Tibial nerve (tissue), 4 donors: ENCODE measurements around the gene PCLO. TPM values are rescaled to one million over a fixed set of nuclear protein-coding genes. Genes with fewer than 3 reads are reported as not detected.

Experiments
- DNase-seq, 2 donors: peaks; one replicate each; pipeline ENCODE4 v3.0.0-alpha.2; 2019; ENCODE audit warnings: low spot score in 2 of 2
- H3K27ac ChIP-seq, 4 donors: fragments of 200-600 bp; sonication (generic) in 3 of 4; one replicate each; pipeline ENCODE4 v1.5.1; 2017 to 2019; ENCODE audit warnings: mild to moderate bottlenecking in 1 of 4
- H3K27me3 ChIP-seq, 2 donors: fragments of 200-600 bp; sonication (generic) in 1 of 2; one replicate each; pipeline versions ENCODE4 v1.5.1 to v1.6.0; 2017 to 2019
- H3K36me3 ChIP-seq, 3 donors: fragments of 200-600 bp; sonication (generic); one replicate each; pipeline ENCODE4 v1.5.1; 2018 to 2019
- H3K4me1 ChIP-seq, 4 donors: fragments of 200-600 bp; sonication (generic) in 3 of 4; one replicate each; pipeline ENCODE4 v1.5.1; 2017 to 2019
- H3K4me3 ChIP-seq, 4 donors: fragments of 200-600 bp; sonication (generic) in 3 of 4; one replicate each; pipeline ENCODE4 v1.5.1; 2017 to 2019; ENCODE audit warnings: mild to moderate bottlenecking in 1 of 4, moderate library complexity in 1 of 4
- H3K9me3 ChIP-seq, 4 donors: fragments of 200-600 bp; sonication (generic) in 3 of 4; one replicate each; pipeline ENCODE4 v1.5.1; 2017 to 2019
- EP300 ChIP-seq, 2 donors: sonication (generic); formaldehyde crosslinking; IDR thresholded peaks; one replicate each; pipeline ENCODE4 v1.6.1; 2017; ENCODE audit warnings: antibody characterized with exemption in 2 of 2, mild to moderate bottlenecking in 1 of 2
- POLR2A ChIP-seq, 2 donors: fragments of 450-650 bp; IDR thresholded peaks; one replicate each; pipeline ENCODE4 v1.6.1; 2017; ENCODE audit warnings: antibody characterized with exemption in 2 of 2, mild to moderate bottlenecking in 2 of 2, moderate library complexity in 2 of 2
- WGBS, 2 donors: methylation state at CpG; one replicate each; pipeline ENCODE4 v1.1.5; 2018; 5-methylcytosine and 5-hydroxymethylcytosine counted together
- total RNA-seq, 4 donors: library from RNA; depleted of rRNA; stranded (reverse); fragments of >200 nt; gene quantifications; one replicate each; pipeline ENCODE4 v1.1.0, GENCODE V29; 2016
- TF ChIP-seq, protein P1 (sequence below), 5 experiments: fragments of 200-600 bp in 3 of 5; fragments of 450-650 bp in 2 of 5; sonication (generic) in 3 of 5; IDR thresholded peaks; one replicate each; pipeline ENCODE4 v1.5.1; 2016 to 2019; ENCODE audit warnings: antibody characterized with exemption in 5 of 5, mild to moderate bottlenecking in 3 of 5, moderate library complexity in 2 of 5

Gene PCLO, protein sequence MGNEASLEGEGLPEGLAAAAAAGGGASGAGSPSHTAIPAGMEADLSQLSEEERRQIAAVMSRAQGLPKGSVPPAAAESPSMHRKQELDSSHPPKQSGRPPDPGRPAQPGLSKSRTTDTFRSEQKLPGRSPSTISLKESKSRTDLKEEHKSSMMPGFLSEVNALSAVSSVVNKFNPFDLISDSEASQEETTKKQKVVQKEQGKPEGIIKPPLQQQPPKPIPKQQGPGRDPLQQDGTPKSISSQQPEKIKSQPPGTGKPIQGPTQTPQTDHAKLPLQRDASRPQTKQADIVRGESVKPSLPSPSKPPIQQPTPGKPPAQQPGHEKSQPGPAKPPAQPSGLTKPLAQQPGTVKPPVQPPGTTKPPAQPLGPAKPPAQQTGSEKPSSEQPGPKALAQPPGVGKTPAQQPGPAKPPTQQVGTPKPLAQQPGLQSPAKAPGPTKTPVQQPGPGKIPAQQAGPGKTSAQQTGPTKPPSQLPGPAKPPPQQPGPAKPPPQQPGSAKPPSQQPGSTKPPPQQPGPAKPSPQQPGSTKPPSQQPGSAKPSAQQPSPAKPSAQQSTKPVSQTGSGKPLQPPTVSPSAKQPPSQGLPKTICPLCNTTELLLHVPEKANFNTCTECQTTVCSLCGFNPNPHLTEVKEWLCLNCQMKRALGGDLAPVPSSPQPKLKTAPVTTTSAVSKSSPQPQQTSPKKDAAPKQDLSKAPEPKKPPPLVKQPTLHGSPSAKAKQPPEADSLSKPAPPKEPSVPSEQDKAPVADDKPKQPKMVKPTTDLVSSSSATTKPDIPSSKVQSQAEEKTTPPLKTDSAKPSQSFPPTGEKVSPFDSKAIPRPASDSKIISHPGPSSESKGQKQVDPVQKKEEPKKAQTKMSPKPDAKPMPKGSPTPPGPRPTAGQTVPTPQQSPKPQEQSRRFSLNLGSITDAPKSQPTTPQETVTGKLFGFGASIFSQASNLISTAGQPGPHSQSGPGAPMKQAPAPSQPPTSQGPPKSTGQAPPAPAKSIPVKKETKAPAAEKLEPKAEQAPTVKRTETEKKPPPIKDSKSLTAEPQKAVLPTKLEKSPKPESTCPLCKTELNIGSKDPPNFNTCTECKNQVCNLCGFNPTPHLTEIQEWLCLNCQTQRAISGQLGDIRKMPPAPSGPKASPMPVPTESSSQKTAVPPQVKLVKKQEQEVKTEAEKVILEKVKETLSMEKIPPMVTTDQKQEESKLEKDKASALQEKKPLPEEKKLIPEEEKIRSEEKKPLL (N-terminal part only)
- under 1 TPM; under 0.01 to 0.78 (median 0.52) TPM for total RNA-seq

DNA sequence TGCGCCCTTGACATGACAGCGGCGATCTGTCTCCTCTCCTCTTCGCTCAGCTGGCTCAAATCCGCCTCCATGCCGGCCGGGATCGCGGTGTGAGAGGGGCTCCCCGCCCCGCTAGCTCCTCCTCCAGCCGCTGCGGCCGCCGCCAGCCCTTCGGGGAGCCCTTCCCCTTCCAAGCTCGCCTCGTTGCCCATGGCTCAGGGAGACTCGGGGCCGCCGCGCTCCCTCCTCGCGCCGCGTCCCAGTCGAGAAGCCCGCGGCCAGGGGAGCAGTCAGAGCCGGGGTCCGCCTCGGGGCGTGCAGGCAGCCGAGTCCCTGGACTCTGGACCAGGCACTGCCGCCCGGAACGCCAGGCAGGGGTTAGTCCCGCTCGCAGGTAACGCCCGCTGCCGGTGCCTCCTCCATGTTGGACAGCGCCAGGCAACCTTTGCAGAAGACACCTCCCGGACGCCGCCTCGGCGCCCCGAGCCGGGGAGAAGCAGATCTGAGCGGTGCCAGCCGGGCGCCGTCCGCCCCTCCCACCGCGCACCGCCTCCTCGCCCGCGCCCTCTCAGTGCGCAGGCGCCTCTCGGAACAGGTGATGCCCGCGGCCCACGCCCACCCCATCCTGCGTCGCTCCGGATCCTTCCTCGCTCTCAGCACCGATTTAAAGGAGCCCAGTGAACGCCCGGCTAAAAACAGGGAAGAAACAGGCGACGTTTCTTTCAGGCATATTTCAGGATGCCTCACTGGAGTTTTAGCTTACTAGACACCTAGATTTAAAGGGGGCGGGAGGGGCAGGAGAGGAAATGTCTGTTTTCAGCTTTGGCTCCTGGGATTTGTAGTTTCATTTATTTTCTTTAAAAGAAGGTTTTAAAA, at the start of gene PCLO:
Gene PCLO (minus strand): TSS at position 483 of the 855 bp plus-strand sequence. CDS start 292 bp downstream, at position 191.
- Histone ChIP-seq H3K27me3 (peaks cover 0 to 22% of the 10 kb centered on the region in 2 donors), H3K4me3 (peak within 1 kb of the TSS; percentile 29 to 59 (median 48)), H3K36me3 (no peaks in the 10 kb centered on the region), H3K4me1 (peaks cover 0 to 13% (median 3%) of the 10 kb centered on the region in 4 donors), H3K27ac (peak within 1 kb of the TSS in 1 of 4 donors; percentile 61), H3K9me3 (no peaks in the 10 kb centered on the region)
- 1 to 2% methylated on average over 46 to 62 of the region's 77 CpGs for WGBS, 2 donors
- no peak for DNase-seq
- TF ChIP-seq, protein P1, sequence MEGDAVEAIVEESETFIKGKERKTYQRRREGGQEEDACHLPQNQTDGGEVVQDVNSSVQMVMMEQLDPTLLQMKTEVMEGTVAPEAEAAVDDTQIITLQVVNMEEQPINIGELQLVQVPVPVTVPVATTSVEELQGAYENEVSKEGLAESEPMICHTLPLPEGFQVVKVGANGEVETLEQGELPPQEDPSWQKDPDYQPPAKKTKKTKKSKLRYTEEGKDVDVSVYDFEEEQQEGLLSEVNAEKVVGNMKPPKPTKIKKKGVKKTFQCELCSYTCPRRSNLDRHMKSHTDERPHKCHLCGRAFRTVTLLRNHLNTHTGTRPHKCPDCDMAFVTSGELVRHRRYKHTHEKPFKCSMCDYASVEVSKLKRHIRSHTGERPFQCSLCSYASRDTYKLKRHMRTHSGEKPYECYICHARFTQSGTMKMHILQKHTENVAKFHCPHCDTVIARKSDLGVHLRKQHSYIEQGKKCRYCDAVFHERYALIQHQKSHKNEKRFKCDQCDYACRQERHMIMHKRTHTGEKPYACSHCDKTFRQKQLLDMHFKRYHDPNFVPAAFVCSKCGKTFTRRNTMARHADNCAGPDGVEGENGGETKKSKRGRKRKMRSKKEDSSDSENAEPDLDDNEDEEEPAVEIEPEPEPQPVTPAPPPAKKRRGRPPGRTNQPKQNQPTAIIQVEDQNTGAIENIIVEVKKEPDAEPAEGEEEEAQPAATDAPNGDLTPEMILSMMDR (IDR thresholded peaks at IDR 0.05), result no peak
- TF ChIP-seq EP300 (IDR thresholded peaks at IDR 0.05), result no peak
- no peak for TF ChIP-seq POLR2A (IDR thresholded peaks at IDR 0.05)

DNA sequence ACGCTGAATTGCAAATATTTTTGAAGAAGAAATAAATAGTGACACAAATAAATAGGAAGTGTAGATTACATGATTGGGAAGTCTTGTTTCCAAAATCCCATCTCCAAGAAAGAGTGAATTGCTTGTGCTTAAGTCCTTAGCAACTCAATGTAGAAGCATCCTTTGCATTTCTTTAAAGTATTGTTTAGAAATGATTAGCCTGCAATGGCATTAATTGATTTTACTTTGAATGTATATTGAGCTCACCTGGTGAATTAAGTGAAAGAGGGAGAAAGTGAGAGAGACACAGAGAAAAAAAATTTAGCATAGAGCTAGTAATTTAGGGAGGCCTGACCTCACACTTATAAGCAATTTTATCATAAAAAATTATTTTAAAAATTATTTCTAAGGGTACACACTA, 49.0 kb upstream of the PCLO start:
- TF ChIP-seq EP300 (IDR thresholded peaks at IDR 0.05) (no peak), POLR2A (IDR thresholded peaks at IDR 0.05) (no peak)
- TF ChIP-seq, protein P1 (IDR thresholded peaks at IDR 0.05), result no peak
- no peaks in the 10 kb centered on the region for H3K9me3 ChIP-seq
- H3K27ac ChIP-seq, result no peak overlapping the region
- H3K4me3 ChIP-seq, result no peak overlapping the region
- H3K36me3 ChIP-seq, result no peaks in the 10 kb centered on the region
- H3K27me3 ChIP-seq, result no peaks in the 10 kb centered on the region
- DNase-seq, result no peak
- 75 to 78% methylated on average over 1 of the region's 1 CpG for WGBS, 2 donors
- H3K4me1 ChIP-seq, result no peaks in the 10 kb centered on the region

DNA sequence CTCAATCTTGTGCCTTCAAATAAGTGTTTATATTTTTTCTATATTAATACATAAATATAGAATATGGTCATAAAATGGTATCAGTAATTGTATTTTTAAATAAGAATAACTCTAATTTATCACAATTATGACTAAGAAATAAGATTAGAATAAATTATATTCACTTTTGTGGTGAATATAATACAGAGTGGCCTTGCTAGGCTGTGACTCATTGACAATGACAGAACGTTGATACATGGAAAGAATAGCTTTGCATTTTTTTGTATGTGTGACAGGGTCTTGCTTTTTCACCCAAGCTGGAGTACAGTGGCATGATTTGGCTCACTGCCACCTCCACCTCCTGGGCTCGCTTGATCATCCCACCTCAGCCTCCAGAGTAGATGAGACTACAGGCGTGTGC, 47.8 kb upstream of the PCLO start:
- Histone ChIP-seq H3K27me3 (no peaks in the 10 kb centered on the region), H3K4me1 (no peaks in the 10 kb centered on the region), H3K9me3 (no peaks in the 10 kb centered on the region), H3K36me3 (no peaks in the 10 kb centered on the region), H3K4me3 (no peak overlapping the region), H3K27ac (no peak overlapping the region)
- TF ChIP-seq, protein P1 (IDR thresholded peaks at IDR 0.05), result no peak
- TF ChIP-seq EP300 (IDR thresholded peaks at IDR 0.05), result no peak
- no peak for TF ChIP-seq POLR2A (IDR thresholded peaks at IDR 0.05)
- DNase-seq, result no peak
- 73 to 74% methylated on average over 3 of the region's 3 CpGs for WGBS, 2 donors

DNA sequence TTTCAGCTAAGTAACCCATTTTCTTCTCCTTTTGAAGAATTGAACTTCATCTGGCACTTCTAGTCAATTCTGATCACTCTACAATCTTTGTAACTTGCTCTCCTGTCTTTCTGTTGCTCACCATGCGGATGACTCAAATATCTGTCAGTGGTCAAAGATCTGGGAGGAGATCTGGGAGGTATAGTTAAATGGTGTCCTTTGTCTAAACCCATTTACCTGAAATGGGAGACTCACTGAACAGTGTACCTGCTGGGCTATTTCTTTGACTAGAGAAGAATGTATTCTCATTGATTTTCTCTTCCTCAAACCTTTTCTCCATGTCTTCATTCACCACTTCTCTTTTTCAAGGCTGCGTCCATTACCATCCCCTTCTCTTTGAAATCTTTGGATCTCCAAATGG, 42.0 kb upstream of the PCLO start:
- TF ChIP-seq, protein P1 (IDR thresholded peaks at IDR 0.05), result no peak
- TF ChIP-seq EP300 (IDR thresholded peaks at IDR 0.05) (no peak), POLR2A (IDR thresholded peaks at IDR 0.05) (no peak)
- WGBS, 2 donors, result 92 to 95% methylated on average over 2 of the region's 2 CpGs
- no peaks in the 10 kb centered on the region for H3K9me3 ChIP-seq
- H3K27me3 ChIP-seq, result no peaks in the 10 kb centered on the region
- no peaks in the 10 kb centered on the region for H3K4me1 ChIP-seq
- no peak for DNase-seq
- no peak overlapping the region for H3K4me3 ChIP-seq
- no peaks in the 10 kb centered on the region for H3K36me3 ChIP-seq
- H3K27ac ChIP-seq, result no peak overlapping the region
